ENCODE measurements around the gene GRK4.

DNA sequence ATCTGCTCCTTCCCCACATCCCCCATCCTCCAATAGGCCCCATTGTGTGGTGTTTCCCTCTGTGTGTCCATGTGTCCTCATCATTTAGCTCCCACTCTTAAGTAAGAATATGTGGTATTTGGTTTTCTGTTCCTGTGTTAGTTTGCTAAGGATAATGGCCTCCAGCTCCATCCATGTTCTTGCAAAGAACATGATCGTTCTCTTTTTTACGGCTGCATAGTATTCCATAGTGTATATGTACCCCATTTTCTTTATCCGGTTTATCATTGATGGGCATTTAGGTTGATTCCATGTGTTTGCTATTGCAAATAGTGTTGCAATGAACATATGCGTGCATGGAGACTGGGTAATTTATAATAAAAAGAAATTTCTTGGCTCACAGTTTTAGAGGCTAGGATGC lies 31.5 kb downstream of the GRK4 start:
- TF ChIP-seq POLR2AphosphoS5 (IDR thresholded peaks at IDR 0.05): no peak
- TF ChIP-seq, protein P1, sequence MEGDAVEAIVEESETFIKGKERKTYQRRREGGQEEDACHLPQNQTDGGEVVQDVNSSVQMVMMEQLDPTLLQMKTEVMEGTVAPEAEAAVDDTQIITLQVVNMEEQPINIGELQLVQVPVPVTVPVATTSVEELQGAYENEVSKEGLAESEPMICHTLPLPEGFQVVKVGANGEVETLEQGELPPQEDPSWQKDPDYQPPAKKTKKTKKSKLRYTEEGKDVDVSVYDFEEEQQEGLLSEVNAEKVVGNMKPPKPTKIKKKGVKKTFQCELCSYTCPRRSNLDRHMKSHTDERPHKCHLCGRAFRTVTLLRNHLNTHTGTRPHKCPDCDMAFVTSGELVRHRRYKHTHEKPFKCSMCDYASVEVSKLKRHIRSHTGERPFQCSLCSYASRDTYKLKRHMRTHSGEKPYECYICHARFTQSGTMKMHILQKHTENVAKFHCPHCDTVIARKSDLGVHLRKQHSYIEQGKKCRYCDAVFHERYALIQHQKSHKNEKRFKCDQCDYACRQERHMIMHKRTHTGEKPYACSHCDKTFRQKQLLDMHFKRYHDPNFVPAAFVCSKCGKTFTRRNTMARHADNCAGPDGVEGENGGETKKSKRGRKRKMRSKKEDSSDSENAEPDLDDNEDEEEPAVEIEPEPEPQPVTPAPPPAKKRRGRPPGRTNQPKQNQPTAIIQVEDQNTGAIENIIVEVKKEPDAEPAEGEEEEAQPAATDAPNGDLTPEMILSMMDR (IDR thresholded peaks at IDR 0.05): no peak

Data from breast epithelium (tissue), 3 donors.